ENCODE data around the gene GRAP2.

DNA sequence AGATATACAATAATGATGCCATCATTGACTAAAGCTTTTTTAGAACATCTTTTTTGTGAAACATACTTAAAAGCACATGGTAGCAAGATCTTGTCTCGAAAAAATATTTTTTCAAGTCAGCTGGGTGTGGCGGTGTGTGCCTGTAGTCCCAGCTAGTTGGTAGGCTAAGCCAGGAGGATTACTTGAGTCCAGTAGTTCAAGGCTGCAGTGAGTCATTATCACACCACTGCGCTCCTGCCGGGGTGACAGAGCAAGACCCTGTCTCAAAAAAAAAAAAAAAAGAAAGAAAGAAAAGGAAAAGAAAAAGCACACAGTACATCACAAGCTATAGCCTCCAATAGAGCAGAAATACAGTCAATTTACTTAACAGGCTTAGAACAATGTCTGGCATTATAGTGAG, 44.3 kb upstream of the GRAP2 start:
- TF ChIP-seq ZNF217 (IDR thresholded peaks at IDR 0.05): no peak
- TF ChIP-seq, protein P1, sequence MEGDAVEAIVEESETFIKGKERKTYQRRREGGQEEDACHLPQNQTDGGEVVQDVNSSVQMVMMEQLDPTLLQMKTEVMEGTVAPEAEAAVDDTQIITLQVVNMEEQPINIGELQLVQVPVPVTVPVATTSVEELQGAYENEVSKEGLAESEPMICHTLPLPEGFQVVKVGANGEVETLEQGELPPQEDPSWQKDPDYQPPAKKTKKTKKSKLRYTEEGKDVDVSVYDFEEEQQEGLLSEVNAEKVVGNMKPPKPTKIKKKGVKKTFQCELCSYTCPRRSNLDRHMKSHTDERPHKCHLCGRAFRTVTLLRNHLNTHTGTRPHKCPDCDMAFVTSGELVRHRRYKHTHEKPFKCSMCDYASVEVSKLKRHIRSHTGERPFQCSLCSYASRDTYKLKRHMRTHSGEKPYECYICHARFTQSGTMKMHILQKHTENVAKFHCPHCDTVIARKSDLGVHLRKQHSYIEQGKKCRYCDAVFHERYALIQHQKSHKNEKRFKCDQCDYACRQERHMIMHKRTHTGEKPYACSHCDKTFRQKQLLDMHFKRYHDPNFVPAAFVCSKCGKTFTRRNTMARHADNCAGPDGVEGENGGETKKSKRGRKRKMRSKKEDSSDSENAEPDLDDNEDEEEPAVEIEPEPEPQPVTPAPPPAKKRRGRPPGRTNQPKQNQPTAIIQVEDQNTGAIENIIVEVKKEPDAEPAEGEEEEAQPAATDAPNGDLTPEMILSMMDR (IDR thresholded peaks at IDR 0.05 in 2 of 3, conservative IDR thresholded peaks at IDR 0.05 in 1 of 3; ENCODE audit: control insufficient read depth in 2 of 3, extremely low read depth in 1 of 3, insufficient read depth in 1 of 3, low read depth in 3 of 3, low read length in 3 of 3): no peak
- no peak for TF ChIP-seq EZH2 (IDR thresholded peaks at IDR 0.05; ENCODE audit: borderline replicate concordance, control insufficient read depth, low read depth, low read length)
- no peak for TF ChIP-seq RCOR1 (conservative IDR thresholded peaks at IDR 0.05; ENCODE audit: low read depth, low read length)
